Measurements from ENCODE around the gene AQP12B. TPM values are rescaled to one million over a fixed set of nuclear protein-coding genes. Genes with fewer than 3 reads are reported as not detected.

The AQP12B gene, protein sequence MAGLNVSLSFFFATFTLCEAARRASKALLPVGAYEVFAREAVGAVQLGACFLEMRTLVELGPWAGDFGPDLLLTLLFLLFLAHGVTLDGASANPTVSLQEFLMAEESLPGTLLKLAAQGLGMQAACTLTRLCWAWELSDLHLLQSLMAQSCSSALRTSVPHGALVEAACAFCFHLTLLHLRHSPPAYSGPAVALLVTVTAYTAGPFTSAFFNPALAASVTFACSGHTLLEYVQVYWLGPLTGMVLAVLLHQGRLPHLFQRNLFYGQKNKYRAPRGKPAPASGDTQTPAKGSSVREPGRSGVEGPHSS
- total RNA-seq, result not detected in 2 replicates

DNA sequence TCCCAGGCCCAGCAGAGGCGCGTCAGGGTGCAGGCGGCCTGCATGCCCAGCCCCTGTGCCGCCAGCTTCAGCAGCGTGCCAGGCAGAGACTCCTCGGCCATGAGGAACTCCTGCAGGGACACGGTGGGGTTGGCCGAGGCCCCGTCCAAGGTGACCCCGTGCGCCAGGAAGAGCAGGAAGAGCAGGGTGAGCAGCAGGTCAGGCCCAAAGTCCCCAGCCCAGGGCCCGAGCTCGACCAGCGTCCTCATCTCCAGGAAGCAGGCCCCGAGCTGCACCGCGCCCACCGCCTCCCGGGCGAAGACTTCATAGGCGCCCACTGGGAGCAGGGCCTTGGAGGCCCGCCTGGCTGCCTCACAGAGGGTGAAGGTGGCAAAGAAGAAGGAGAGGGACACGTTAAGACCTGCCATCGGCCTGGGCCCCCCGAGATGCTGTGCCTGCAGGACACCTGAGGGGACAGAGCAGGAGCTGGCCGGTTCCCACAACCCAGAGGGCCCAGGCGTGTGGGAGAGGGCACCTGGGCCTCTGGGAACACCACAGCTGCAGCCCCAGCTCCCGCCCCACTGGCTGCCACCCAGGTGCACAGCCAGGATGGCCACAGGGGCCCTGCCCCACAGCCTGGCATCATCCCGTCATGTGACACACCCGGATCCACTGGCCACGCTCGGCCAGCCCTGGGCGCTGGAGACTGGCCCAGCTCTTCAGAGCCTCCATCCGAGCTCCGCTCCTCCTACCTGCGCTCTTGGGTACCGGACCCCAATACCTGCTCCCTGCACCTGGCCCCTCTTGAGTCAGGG, at the start of gene AQP12B:
TSS of gene AQP12B (minus strand) at position 455 of the 794 bp plus-strand sequence. CDS start at position 407, 48 bp downstream.

GRCh38 chr2:240691631-240692420, 9.1 kb upstream of the AQP12B start, which contains the start of gene AQP12A:
Gene AQP12A (plus strand): TSS chr2:240691866. CDS start chr2:240691914, 48 bp downstream.

Small RNA genes within 50 kb of the gene (small RNA-seq; reads per million reads assigned to genes)
- not detected for gene AC011298.3

Other genes starting within 250 kb of the AQP12B start
- 16.1 and 22.2 TPM in 2 replicates for gene GPC1, start 247.2 kb downstream of the AQP12B start, total RNA-seq
- 6.1 and 8.9 TPM in 2 replicates for gene ANKMY1, start 124.9 kb downstream of the AQP12B start, total RNA-seq
- 1.8 and 3.2 TPM in 2 replicates for gene DUSP28, start 122.5 kb downstream of the AQP12B start, total RNA-seq
- gene RNPEPL1, start 114.4 kb downstream of the AQP12B start, total RNA-seq, result 22.7 and 32.5 TPM in 2 replicates
- gene CAPN10, start 96.2 kb downstream of the AQP12B start, total RNA-seq, result 27.0 and 28.2 TPM in 2 replicates
- 0.13 and 0.14 TPM in 2 replicates for gene GPR35, start 57.4 kb downstream of the AQP12B start, total RNA-seq
- gene AQP12A, start 9.0 kb upstream of the AQP12B start, total RNA-seq, result not detected in 2 replicates
- gene KIF1A, start 137.3 kb upstream of the AQP12B start, total RNA-seq, result not detected in 2 replicates
- gene AGXT, start 185.9 kb upstream of the AQP12B start, total RNA-seq, result not detected in 2 replicates
- under 0.01 TPM in 1 of 2 replicates, not detected in the other for gene MAB21L4, start 213.3 kb upstream of the AQP12B start, total RNA-seq
- gene CROCC2, start 223.5 kb upstream of the AQP12B start, total RNA-seq, result not detected in 2 replicates

Data from thoracic aorta endothelial cell (primary cell).